Rectal smooth muscle tissue (tissue), 1 donor: Measurements from ENCODE around the gene HOXA10.

Experiments
- H3K27ac ChIP-seq: one replicate; pipeline ENCODE4 v1.7.0; 2013; ENCODE audit warnings: low read depth, low read length, inconsistent platforms
- H3K27me3 ChIP-seq: one replicate; pipeline ENCODE4 v1.7.0; 2013; ENCODE audit warnings: low read length; ENCODE audit not compliant: control insufficient read depth, insufficient read depth
- H3K36me3 ChIP-seq: one replicate; pipeline ENCODE4 v1.7.0; 2013; ENCODE audit warnings: low read length; ENCODE audit not compliant: control insufficient read depth, insufficient read depth
- H3K4me1 ChIP-seq: one replicate; pipeline ENCODE4 v1.7.0; 2013; ENCODE audit warnings: low read length; ENCODE audit not compliant: control insufficient read depth, insufficient read depth
- H3K4me3 ChIP-seq: one replicate; pipeline ENCODE4 v1.7.0; 2013; ENCODE audit warnings: low read length
- H3K9ac ChIP-seq: one replicate; pipeline ENCODE4 v1.7.0; 2013; ENCODE audit warnings: low read length

The HOXA10 gene

GRCh38 chr7:27133409-27134231, 40.5 kb downstream of the HOXA10 start:
- Histone ChIP-seq H3K4me1 (peaks cover 51% of the 10 kb centered on the region), H3K27ac (peak overlapping the region; percentile 54), H3K4me3 (no peak overlapping the region), H3K9ac (no peak overlapping the region), H3K36me3 (no peaks in the 10 kb centered on the region), H3K27me3 (no peaks in the 10 kb centered on the region)

DNA sequence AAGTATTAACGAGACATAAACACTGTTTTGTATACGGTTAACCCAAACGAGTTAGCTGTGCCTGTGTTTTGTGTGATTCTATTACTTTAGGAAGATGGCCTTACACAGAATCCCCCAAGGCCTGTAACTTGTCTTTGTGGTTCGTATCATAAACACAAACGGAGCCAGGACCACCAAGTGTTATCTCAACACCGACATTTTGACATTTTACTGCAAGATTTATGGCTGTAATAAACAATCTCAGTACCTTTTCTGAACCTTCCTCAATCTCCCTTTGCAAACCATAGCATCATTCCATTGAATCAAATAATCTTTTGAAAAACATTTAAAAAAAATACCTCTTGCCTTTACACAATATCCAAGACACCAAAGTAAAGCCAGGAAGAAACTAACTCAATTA, 41.1 kb downstream of the HOXA10 start:
- H3K27ac ChIP-seq, result peak overlapping the region; percentile 54
- H3K36me3 ChIP-seq, result no peaks in the 10 kb centered on the region
- no peak overlapping the region for H3K9ac ChIP-seq
- no peak overlapping the region for H3K4me3 ChIP-seq
- no peaks in the 10 kb centered on the region for H3K27me3 ChIP-seq
- peaks cover 56% of the 10 kb centered on the region for H3K4me1 ChIP-seq

- Histone ChIP-seq H3K9ac (no peak overlapping the region), H3K4me3 (no peak overlapping the region), H3K27me3 (no peaks in the 10 kb centered on the region), H3K27ac (no peak overlapping the region), H3K4me1 (peaks cover 60% of the 10 kb centered on the region), H3K36me3 (no peaks in the 10 kb centered on the region)
Measured at GRCh38 chr7:27132214-27132613, 41.9 kb downstream of the HOXA10 start.

GRCh38 chr7:27131390-27131819, 42.7 kb downstream of the HOXA10 start:
- no peaks in the 10 kb centered on the region for H3K36me3 ChIP-seq
- peak overlapping the region; percentile 78 for H3K9ac ChIP-seq
- peak overlapping the region; percentile 85 for H3K27ac ChIP-seq
- peak overlapping the region; percentile 89 for H3K4me3 ChIP-seq
- H3K27me3 ChIP-seq, result no peaks in the 10 kb centered on the region
- H3K4me1 ChIP-seq, result peaks cover 59% of the 10 kb centered on the region

DNA sequence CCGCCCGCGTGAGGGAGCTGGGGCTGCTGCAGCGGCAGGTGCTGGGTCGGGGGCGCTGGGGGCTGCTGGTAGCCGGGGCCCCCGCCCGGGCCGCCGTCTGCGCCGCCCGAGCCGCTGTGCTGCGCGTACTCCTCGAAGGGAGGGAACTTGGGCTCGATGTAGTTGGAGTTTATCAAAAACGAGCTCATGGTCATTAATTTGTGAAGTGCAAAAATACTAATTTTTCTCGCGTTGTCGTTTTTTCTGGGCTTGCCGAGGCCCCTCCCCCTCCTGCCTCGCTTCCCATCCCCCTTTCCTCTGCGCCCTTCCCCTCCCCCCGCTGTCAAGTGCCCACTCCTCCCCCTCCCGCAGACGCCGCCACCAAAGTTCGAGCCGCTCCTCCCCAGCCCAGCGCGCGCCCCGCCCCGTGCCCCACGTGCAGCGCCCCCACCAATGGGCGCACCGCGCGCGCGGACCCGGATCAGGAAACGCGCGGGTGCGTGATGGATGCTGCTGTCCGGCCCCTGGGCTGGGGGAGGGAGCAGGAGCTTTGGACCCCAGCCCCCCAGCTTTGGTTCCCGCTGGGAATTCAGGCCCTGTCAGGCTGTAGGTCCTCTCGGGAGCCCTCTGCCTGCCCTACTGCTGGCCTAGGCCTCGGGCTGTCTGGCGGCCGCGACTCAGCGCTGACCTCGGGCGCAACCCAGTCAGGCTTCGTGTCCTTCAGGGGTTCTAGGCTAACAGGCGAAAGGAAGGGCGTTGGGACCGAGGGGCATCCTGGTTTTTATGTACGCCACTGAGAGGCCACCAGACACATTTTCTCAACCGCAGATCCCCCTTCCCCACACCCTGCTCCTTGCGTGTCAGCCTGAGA, 43.4 kb downstream of the HOXA10 start, which contains the start of gene HOXA4:
TSS of gene HOXA4 (minus strand) at position 218 of the 850 bp plus-strand sequence. CDS start at position 194, 24 bp downstream.
- H3K4me3 ChIP-seq, result peak within 1 kb of the TSS; percentile 89
- no peaks in the 10 kb centered on the region for H3K36me3 ChIP-seq
- H3K9ac ChIP-seq, result peak within 1 kb of the TSS; percentile 78
- H3K27me3 ChIP-seq, result no peaks in the 10 kb centered on the region
- peak within 1 kb of the TSS; percentile 85 for H3K27ac ChIP-seq
- H3K4me1 ChIP-seq, result peaks cover 53% of the 10 kb centered on the region

DNA sequence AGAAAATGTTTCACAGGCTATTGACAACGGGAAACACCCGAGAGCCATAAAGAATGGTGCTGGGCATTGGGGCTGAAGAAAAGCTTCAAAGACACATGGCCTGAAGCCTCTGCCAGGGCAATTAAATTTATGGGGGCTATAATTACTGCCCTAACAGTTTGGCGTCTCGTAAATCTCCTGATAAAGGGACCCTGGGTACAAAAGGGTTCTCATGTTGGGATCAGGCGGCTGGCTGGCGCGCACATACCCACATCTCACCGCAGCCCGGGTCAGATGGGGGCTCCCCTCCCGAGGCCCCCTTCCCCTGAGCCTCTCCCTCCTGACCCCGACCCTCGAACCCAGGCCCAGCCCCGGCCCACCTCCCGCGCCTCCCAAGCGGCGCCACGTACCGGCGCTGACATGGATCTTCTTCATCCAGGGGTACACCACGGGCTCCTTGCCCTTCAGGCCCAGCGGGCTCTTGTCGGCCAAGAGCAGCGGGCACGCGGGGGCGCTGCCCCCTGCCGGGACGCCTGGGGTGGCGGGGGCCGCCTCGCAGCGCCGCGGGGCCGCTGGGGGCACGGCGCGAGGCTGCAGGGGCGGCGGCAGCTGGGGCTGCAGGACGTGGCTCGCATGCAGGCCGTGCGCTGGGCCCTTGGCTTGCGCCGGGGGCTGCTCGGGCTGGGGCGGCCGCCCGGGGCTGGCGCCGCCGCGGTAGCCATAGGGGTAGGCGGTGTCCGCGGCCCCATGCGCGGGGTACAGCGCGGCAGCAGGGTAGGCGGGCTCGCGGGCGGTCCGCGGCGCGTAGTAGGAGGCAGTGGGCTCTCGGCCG, 44.2 kb downstream of the HOXA10 start:
- Histone ChIP-seq H3K36me3 (no peaks in the 10 kb centered on the region), H3K4me1 (peaks cover 53% of the 10 kb centered on the region), H3K9ac (no peak overlapping the region), H3K27me3 (no peaks in the 10 kb centered on the region), H3K4me3 (peak overlapping the region; percentile 75), H3K27ac (peak overlapping the region; percentile 83)

- H3K36me3 ChIP-seq, result no peaks in the 10 kb centered on the region
- peaks cover 47% of the 10 kb centered on the region for H3K4me1 ChIP-seq
- no peaks in the 10 kb centered on the region for H3K27me3 ChIP-seq
- H3K27ac ChIP-seq, result peak overlapping the region; percentile 83
- H3K4me3 ChIP-seq, result peak overlapping the region; percentile 75
- no peak overlapping the region for H3K9ac ChIP-seq
Measured at GRCh38 chr7:27128776-27129728, 45.1 kb downstream of the HOXA10 start.

DNA sequence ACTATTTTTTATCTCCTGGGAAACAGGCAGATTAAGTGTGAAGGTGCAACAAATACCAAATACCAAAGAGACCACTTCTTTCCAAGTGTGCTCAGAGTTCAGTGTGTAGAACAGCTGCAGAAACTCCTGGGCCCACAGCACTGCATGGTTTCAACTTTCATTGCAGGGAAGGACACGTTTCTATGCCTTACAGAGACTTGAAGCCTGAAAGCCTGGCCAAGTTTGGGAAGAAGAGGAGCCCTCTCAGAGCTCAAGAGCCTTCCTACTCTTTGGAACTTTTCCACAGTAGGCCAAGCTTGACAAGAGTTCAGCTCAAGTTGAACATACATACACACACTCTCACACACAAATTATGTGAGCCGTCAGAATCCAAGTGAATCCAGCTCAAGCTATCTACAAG, 46.1 kb downstream of the HOXA10 start:
- Histone ChIP-seq H3K9ac (no peak overlapping the region), H3K4me3 (no peak overlapping the region), H3K36me3 (no peaks in the 10 kb centered on the region), H3K27me3 (no peaks in the 10 kb centered on the region), H3K27ac (peak overlapping the region; percentile 72), H3K4me1 (peaks cover 43% of the 10 kb centered on the region)

GRCh38 chr7:27126596-27127327, 47.4 kb downstream of the HOXA10 start:
- peaks cover 2% of the 10 kb centered on the region for H3K36me3 ChIP-seq
- H3K27me3 ChIP-seq, result no peaks in the 10 kb centered on the region
- H3K4me3 ChIP-seq, result no peak overlapping the region
- no peak overlapping the region for H3K9ac ChIP-seq
- peaks cover 37% of the 10 kb centered on the region for H3K4me1 ChIP-seq
- H3K27ac ChIP-seq, result no peak overlapping the region

- Histone ChIP-seq H3K9ac (no peak overlapping the region), H3K36me3 (peaks cover 2% of the 10 kb centered on the region), H3K27me3 (no peaks in the 10 kb centered on the region), H3K27ac (no peak overlapping the region), H3K4me3 (no peak overlapping the region), H3K4me1 (peaks cover 33% of the 10 kb centered on the region)
Measured at GRCh38 chr7:27125986-27126394, 48.1 kb downstream of the HOXA10 start.
